Measurements from ENCODE around the gene PRDM16.

PRDM16 gene

GRCh38 chr1:3251807-3252428 is 182.9 kb downstream of the PRDM16 start:
- Histone ChIP-seq H3K4me3 (no peak overlapping the region), H3K4me2 (no peak overlapping the region), H3K36me3 (no peaks in the 10 kb centered on the region), H3K27me3 (peaks cover 36% of the 10 kb centered on the region), H4K20me1 (peaks cover 19% of the 10 kb centered on the region; the same call in 1 of the 2 replicates), H3K9ac (no peak overlapping the region), H3K4me1 (no peaks in the 10 kb centered on the region), H3K9me3 (no peaks in the 10 kb centered on the region), H3K27ac (no peak overlapping the region)
- TF ChIP-seq Cebpa-rat (IDR thresholded peaks at IDR 0.05), result no peak

GRCh38 chr1:3255680-3256079 is 186.7 kb downstream of the PRDM16 start:
- Histone ChIP-seq H3K9me3 (no peaks in the 10 kb centered on the region), H3K36me3 (no peaks in the 10 kb centered on the region), H3K27me3 (peaks cover 13% of the 10 kb centered on the region; the same call in 1 of the 2 replicates), H3K4me2 (no peak overlapping the region), H4K20me1 (no peaks in the 10 kb centered on the region; the same call in 1 of the 2 replicates), H3K4me1 (no peaks in the 10 kb centered on the region), H3K27ac (no peak overlapping the region), H3K4me3 (no peak overlapping the region), H3K9ac (no peak overlapping the region)
- TF ChIP-seq Cebpa-rat (IDR thresholded peaks at IDR 0.05), result no peak

DNA sequence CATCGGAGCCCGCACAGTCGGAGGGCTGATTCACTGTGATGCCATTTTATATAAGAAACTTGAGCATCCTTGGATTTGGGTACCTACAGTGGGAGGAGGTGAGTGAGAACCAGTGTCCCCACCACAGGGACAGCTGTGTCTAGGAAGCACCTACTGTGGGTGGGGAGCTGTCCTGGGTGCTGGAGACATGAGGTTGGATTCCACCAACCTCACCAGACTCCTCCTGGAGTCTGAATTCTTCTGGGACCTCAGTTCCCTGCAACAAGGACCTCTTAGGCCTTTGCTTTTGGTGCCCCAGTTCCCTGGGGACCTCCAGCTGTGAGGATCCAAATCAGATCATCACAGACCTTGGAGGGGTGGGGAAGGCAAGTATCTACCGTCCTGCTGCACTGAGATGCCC is 188.8 kb downstream of the PRDM16 start:
- H4K20me1 ChIP-seq, result no peaks in the 10 kb centered on the region; the same call in 1 of the 2 replicates

DNA sequence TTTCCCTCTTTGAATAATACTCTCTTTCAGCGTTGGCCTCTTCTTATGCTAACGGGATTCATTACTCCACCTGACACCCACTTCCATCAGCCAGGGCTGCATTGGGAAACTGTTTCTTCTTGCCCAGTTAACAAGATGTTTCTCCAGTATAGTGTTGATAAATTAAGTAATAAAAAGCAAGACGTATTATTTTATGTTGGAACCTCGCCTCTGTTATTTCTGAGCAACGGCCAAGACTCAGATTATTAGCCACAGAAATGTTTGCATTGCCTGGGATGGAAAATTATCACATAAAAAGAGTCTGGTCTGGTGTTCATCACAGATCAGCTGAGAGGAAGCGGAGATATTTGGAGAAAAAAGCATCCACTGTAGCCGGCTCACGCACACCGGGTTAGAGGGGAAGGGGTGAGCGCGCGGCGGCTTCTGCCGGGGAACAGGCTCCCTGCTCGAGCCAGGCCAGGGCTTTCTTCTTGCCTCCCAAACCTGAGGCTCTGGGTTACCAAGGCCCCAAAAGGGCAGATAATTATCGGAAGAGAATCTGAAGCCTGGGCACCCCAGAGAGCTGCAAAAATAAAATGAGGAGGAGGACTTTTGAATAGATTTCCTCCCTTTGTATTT is 189.5 kb downstream of the PRDM16 start:
- Histone ChIP-seq H3K9me3 (no peaks in the 10 kb centered on the region), H4K20me1 (no peaks in the 10 kb centered on the region; the same call in 1 of the 2 replicates), H3K9ac (no peak overlapping the region), H3K4me3 (no peak overlapping the region), H3K27me3 (peaks cover 12% of the 10 kb centered on the region; the same call in 1 of the 2 replicates), H3K36me3 (no peaks in the 10 kb centered on the region), H3K4me2 (no peak overlapping the region), H3K27ac (no peak overlapping the region), H3K4me1 (no peaks in the 10 kb centered on the region)
- TF ChIP-seq Cebpa-rat (IDR thresholded peaks at IDR 0.05), result no peak

More for the DNA sequence above, 188.8 kb downstream of the PRDM16 start:
- Histone ChIP-seq H3K27ac (no peak overlapping the region), H3K9ac (no peak overlapping the region), H3K4me2 (no peak overlapping the region), H3K4me1 (no peaks in the 10 kb centered on the region), H3K4me3 (no peak overlapping the region), H3K36me3 (no peaks in the 10 kb centered on the region), H3K9me3 (no peaks in the 10 kb centered on the region), H3K27me3 (peaks cover 12% of the 10 kb centered on the region; the same call in 1 of the 2 replicates)
- TF ChIP-seq Cebpa-rat (IDR thresholded peaks at IDR 0.05), result no peak

DNA sequence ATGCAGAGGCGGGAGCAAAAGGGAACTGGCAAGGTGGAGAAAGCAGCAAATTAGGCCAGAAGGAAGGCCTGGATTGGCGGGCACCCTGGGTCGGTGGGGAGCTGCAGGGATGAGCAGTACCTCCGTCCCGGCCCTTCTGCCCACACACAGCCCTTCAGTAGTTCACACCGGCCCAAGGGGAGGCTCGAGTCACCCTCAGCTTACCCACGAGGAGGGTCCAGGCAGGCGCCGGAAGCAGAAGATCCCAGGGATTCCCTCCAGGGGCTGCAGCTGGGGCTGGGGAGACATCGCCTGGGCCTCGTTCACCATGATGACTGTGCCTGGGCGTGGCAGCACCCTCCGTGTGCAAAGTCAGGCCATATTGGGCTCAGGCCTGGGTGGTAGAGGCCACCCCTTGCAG is 190.0 kb downstream of the PRDM16 start:
- Histone ChIP-seq H3K9ac (no peak overlapping the region), H3K4me2 (no peak overlapping the region), H3K4me3 (no peak overlapping the region), H3K27ac (no peak overlapping the region), H3K9me3 (no peaks in the 10 kb centered on the region), H3K4me1 (no peaks in the 10 kb centered on the region), H3K36me3 (no peaks in the 10 kb centered on the region), H3K27me3 (peaks cover 15% of the 10 kb centered on the region; the same call in 1 of the 2 replicates), H4K20me1 (no peaks in the 10 kb centered on the region; the same call in 1 of the 2 replicates)
- TF ChIP-seq Cebpa-rat (IDR thresholded peaks at IDR 0.05), result no peak

DNA sequence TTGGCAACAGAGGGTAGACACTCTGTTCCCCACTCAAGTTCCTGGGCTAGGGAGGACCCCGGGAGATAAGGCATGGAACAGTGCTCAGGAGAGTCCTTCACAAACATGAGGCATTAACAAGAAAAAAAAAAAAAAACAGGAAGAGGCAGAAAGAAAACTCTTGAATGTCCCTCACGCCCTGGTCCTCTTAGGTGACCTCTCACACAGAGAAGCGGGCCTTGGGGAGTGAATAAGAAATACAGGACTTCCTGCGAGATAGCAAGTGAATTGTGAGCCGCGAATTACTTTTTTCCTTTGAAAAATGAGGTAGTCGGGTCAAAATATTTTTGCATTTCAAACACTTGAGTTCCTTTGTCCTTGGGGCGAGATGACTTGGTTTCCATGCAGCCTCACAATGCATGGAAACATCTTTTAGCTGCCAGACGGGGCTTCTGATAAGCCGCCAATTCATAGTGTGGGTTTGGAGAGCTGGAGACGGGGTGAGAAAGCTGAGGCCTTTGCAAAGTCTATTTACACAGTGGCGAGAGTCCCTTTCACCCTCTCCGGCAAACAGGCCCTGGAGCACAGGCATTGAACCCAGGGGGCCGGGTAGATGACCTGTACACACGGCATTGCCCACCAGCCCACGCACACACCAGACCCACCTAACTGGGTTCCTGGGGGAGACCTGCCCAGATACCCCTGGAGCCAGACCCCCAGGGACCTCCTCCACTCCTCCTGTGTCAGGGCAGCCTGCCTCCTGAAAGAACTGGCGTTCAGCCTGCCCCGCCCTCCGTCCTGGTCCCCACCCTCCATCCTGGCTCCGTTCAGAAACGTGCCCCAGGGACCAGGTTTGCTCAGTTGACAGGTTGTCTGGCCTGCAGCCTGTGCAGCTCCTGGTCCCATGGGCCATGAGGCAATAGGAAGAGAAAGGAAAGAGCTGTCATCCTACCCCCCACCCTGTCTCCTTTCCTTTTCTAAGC is 192.3 kb downstream of the PRDM16 start:
- H3K4me1 ChIP-seq, result no peaks in the 10 kb centered on the region
- H3K9ac ChIP-seq, result no peak overlapping the region
- no peaks in the 10 kb centered on the region for H3K9me3 ChIP-seq
- H3K27ac ChIP-seq, result no peak overlapping the region
- peaks cover 23% of the 10 kb centered on the region; the same call in 1 of the 2 replicates for H3K27me3 ChIP-seq
- peaks cover 11% of the 10 kb centered on the region; the same call in 1 of the 2 replicates for H4K20me1 ChIP-seq
- H3K4me3 ChIP-seq, result no peak overlapping the region
- no peaks in the 10 kb centered on the region for H3K36me3 ChIP-seq
- no peak overlapping the region for H3K4me2 ChIP-seq
- TF ChIP-seq Cebpa-rat (IDR thresholded peaks at IDR 0.05), result no peak

GRCh38 chr1:3261969-3262579 is 193.1 kb downstream of the PRDM16 start:
- H3K4me2 ChIP-seq, result no peak overlapping the region
- no peaks in the 10 kb centered on the region for H3K36me3 ChIP-seq
- no peaks in the 10 kb centered on the region for H3K9me3 ChIP-seq
- no peak overlapping the region for H3K4me3 ChIP-seq
- no peak for TF ChIP-seq Cebpa-rat (IDR thresholded peaks at IDR 0.05)
- H4K20me1 ChIP-seq, result peaks cover 12% of the 10 kb centered on the region; the same call in 1 of the 2 replicates
- H3K27ac ChIP-seq, result no peak overlapping the region
- H3K9ac ChIP-seq, result no peak overlapping the region
- no peaks in the 10 kb centered on the region for H3K4me1 ChIP-seq
- peaks cover 23% of the 10 kb centered on the region; the same call in 1 of the 2 replicates for H3K27me3 ChIP-seq

DNA sequence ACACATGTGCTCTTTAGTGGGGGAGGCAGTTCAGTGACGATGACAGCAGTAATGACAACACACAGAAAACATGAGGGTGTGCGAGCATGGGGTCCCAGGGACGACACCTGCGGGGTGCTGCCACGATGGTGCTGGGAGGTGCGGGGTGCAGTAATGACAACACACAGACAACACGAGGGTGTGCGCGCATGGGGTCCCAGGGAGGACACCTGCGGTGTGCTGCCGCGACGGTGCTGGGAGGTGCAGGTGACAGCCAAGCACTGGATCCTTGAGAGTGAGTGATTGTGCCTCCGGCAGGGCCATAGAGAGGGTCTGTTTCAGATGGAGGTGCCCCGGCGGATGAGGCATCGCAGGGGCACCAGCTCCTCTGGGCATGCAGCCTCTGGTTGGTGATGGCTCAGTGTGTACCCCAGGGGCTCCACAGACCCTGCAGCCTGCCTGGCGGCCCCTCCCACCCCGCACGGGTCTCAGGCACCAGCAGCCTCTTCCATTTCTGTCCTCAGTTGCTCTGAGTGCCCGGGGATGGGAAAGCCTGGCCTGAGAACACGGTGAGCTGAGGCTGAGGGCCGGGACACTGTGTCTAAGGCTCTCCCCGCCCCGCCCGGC is 193.8 kb downstream of the PRDM16 start:
- no peak overlapping the region for H3K27ac ChIP-seq
- peaks cover 23% of the 10 kb centered on the region; the same call in 1 of the 2 replicates for H3K27me3 ChIP-seq
- H3K4me3 ChIP-seq, result no peak overlapping the region
- no peaks in the 10 kb centered on the region for H3K36me3 ChIP-seq
- H3K9me3 ChIP-seq, result no peaks in the 10 kb centered on the region
- no peak for TF ChIP-seq Cebpa-rat (IDR thresholded peaks at IDR 0.05)
- H3K9ac ChIP-seq, result no peak overlapping the region
- H3K4me2 ChIP-seq, result no peak overlapping the region
- no peaks in the 10 kb centered on the region for H3K4me1 ChIP-seq
- H4K20me1 ChIP-seq, result peaks cover 12% of the 10 kb centered on the region; the same call in 1 of the 2 replicates

- Histone ChIP-seq H3K27ac (no peak overlapping the region), H3K4me3 (no peak overlapping the region), H3K9ac (no peak overlapping the region), H3K36me3 (no peaks in the 10 kb centered on the region), H3K27me3 (peaks cover 32% of the 10 kb centered on the region; the same call in 1 of the 2 replicates), H3K9me3 (no peaks in the 10 kb centered on the region), H3K4me2 (no peak overlapping the region), H4K20me1 (peaks cover 12% of the 10 kb centered on the region; the same call in 1 of the 2 replicates), H3K4me1 (no peaks in the 10 kb centered on the region)
- no peak for TF ChIP-seq Cebpa-rat (IDR thresholded peaks at IDR 0.05)
These were observed 194.8 kb downstream of the PRDM16 start for GRCh38 chr1:3263790-3264189.

Measured in BLaER1 (cell line).